Endodermal cell (in vitro differentiated cells): Measurements from ENCODE around the gene VKORC1. TPM values are rescaled to one million over a fixed set of nuclear protein-coding genes. Genes with fewer than 3 reads are reported as not detected.

Experiments used
- DNase-seq: peaks from one replicate; pipeline ENCODE4 v3.0.0-alpha.2; 2017
- H3K27ac ChIP-seq: 2 replicates; pipeline ENCODE4 v1.5.1; 2013; ENCODE audit warnings: mild to moderate bottlenecking, low read depth, low read length, moderate library complexity
- H3K27me3 ChIP-seq: 2 replicates; pipeline ENCODE4 v1.6.1; 2013; ENCODE audit warnings: mild to moderate bottlenecking, low read length, moderate library complexity; ENCODE audit not compliant: insufficient read depth, control insufficient read depth, poor library complexity, severe bottlenecking
- H3K36me3 ChIP-seq: 2 replicates; pipeline ENCODE4 v1.7.0; 2013; ENCODE audit warnings: mild to moderate bottlenecking, low read length, moderate library complexity; ENCODE audit not compliant: control insufficient read depth, insufficient read depth
- H3K4me1 ChIP-seq: one replicate; pipeline ENCODE4 v1.7.0; 2013; ENCODE audit warnings: low read length; ENCODE audit not compliant: control insufficient read depth, insufficient read depth
- H3K4me3 ChIP-seq: 2 replicates; pipeline ENCODE4 v1.5.1; 2013; ENCODE audit warnings: mild to moderate bottlenecking, low read length, moderate library complexity
- H3K9ac ChIP-seq: 2 replicates; pipeline ENCODE4 v1.6.1; 2013; ENCODE audit warnings: mild to moderate bottlenecking, low read length, moderate library complexity; ENCODE audit not compliant: poor library complexity, severe bottlenecking; ENCODE audit errors: extremely low read depth
- H3K9me3 ChIP-seq: 2 replicates; pipeline ENCODE4 v1.6.1; 2013; ENCODE audit warnings: mild to moderate bottlenecking, low read length, moderate library complexity; ENCODE audit not compliant: control insufficient read depth
- H3K27ac Mint-ChIP-seq: 2 replicates; pipeline ENCODE4 v1.8.0; 2020; ENCODE audit warnings: mixed read lengths
- H3K27me3 Mint-ChIP-seq: 2 replicates; pipeline ENCODE4 v1.8.0; 2021; ENCODE audit warnings: mild to moderate bottlenecking, mixed read lengths; ENCODE audit not compliant: insufficient read depth
- H3K36me3 Mint-ChIP-seq: 2 replicates; pipeline ENCODE4 v1.8.0; 2020; ENCODE audit warnings: low read depth, mixed read lengths
- H3K4me1 Mint-ChIP-seq: 2 replicates; pipeline ENCODE4 v1.8.0; 2020; ENCODE audit warnings: mixed read lengths
- H3K4me3 Mint-ChIP-seq: 2 replicates; pipeline ENCODE4 v1.8.0; 2020; ENCODE audit warnings: mild to moderate bottlenecking, moderate library complexity, mixed read lengths
- H3K9me3 Mint-ChIP-seq: 2 replicates; pipeline ENCODE4 v1.8.0; 2020; ENCODE audit warnings: mild to moderate bottlenecking, mixed read lengths
- CTCF ChIP-seq: fragments of 200-600 bp; sonication (generic); conservative IDR thresholded peaks from 2 replicates; pipeline ENCODE4 v1.5.0; 2021; ENCODE audit warnings: antibody characterized with exemption, mild to moderate bottlenecking
- WGBS, 2 experiments: methylation state at CpG; one replicate each; pipeline versions ENCODE4 v1.1.5 to v1.1.7; 2013; ENCODE audit warnings: missing lambda C conversion rate in 2 of 2, mixed read lengths in 1 of 2; ENCODE audit not compliant: insufficient coverage in 1 of 2, insufficient read length in 1 of 2; 5-methylcytosine and 5-hydroxymethylcytosine counted together
- total RNA-seq, 2 donors: library from RNA; stranded (reverse); fragmentation: NEBNext Ultra II Directional in 1 of 2; extraction: Animal tissue kit (Norgen Biotek cat#: 25700) in 1 of 2; gene quantifications; 2 replicates in 1 of 2; 3 replicates in 1 of 2; pipeline ENCODE4 v1.2.1, GENCODE V29; 2021

The VKORC1 gene
- total RNA-seq, 2 donors from 2014 or later: 53.7 to 63.0 TPM

GRCh38 chr16:31078597-31079341 is 15.8 kb downstream of the VKORC1 start:
- TF ChIP-seq CTCF: no peak
- Mint-ChIP-seq H3K36me3 (peaks cover 46% of the 10 kb centered on the region), H3K9me3 (no peaks in the 10 kb centered on the region), H3K4me3 (no peak overlapping the region), H3K4me1 (peaks cover 6% of the 10 kb centered on the region), H3K27ac (peak overlapping the region; percentile 10), H3K27me3 (no peaks in the 10 kb centered on the region)
- H3K36me3 ChIP-seq: peaks cover 39% of the 10 kb centered on the region
- WGBS, 2 experiments: 94 to 96% methylated on average over 8 to 15 of the region's 15 CpGs
- H3K27ac ChIP-seq: no peak overlapping the region
- H3K4me3 ChIP-seq: no peak overlapping the region
- H3K4me1 ChIP-seq: no peaks in the 10 kb centered on the region
- no peak for DNase-seq
- H3K9ac ChIP-seq: no peak overlapping the region
- no peaks in the 10 kb centered on the region for H3K27me3 ChIP-seq
- no peaks in the 10 kb centered on the region for H3K9me3 ChIP-seq

GRCh38 chr16:31077592-31078396 is 16.8 kb downstream of the VKORC1 start:
- no peaks in the 10 kb centered on the region for H3K9me3 Mint-ChIP-seq
- no peak overlapping the region for H3K9ac ChIP-seq
- DNase-seq: no peak
- no peaks in the 10 kb centered on the region for H3K27me3 Mint-ChIP-seq
- no peak overlapping the region for H3K27ac ChIP-seq
- H3K9me3 ChIP-seq: no peaks in the 10 kb centered on the region
- peaks cover 44% of the 10 kb centered on the region for H3K36me3 Mint-ChIP-seq
- peaks cover 6% of the 10 kb centered on the region for H3K4me1 Mint-ChIP-seq
- H3K27me3 ChIP-seq: no peaks in the 10 kb centered on the region
- peak; percentile 44 for TF ChIP-seq CTCF
- H3K4me1 ChIP-seq: no peaks in the 10 kb centered on the region
- 93 to 96% methylated on average over 28 to 30 of the region's 30 CpGs for WGBS, 2 experiments
- no peak overlapping the region for H3K27ac Mint-ChIP-seq
- no peak overlapping the region for H3K4me3 Mint-ChIP-seq
- peaks cover 39% of the 10 kb centered on the region for H3K36me3 ChIP-seq
- H3K4me3 ChIP-seq: no peak overlapping the region

GRCh38 chr16:31077024-31077423 is 17.6 kb downstream of the VKORC1 start:
- WGBS, 2 experiments: 96% methylated on average over 8 to 13 of the region's 13 CpGs
- TF ChIP-seq CTCF: no peak
- H3K27ac Mint-ChIP-seq: no peak overlapping the region
- Histone ChIP-seq H3K4me1 (no peaks in the 10 kb centered on the region), H3K36me3 (peaks cover 39% of the 10 kb centered on the region), H3K27me3 (no peaks in the 10 kb centered on the region), H3K27ac (no peak overlapping the region), H3K9ac (no peak overlapping the region), H3K9me3 (no peaks in the 10 kb centered on the region), H3K4me3 (no peak overlapping the region)
- peaks cover 13% of the 10 kb centered on the region for H3K4me1 Mint-ChIP-seq
- H3K36me3 Mint-ChIP-seq: peaks cover 41% of the 10 kb centered on the region
- H3K9me3 Mint-ChIP-seq: no peaks in the 10 kb centered on the region
- H3K27me3 Mint-ChIP-seq: no peaks in the 10 kb centered on the region
- no peak for DNase-seq
- no peak overlapping the region for H3K4me3 Mint-ChIP-seq
